ENCODE measurements around the gene YDJC.

YDJC gene

DNA sequence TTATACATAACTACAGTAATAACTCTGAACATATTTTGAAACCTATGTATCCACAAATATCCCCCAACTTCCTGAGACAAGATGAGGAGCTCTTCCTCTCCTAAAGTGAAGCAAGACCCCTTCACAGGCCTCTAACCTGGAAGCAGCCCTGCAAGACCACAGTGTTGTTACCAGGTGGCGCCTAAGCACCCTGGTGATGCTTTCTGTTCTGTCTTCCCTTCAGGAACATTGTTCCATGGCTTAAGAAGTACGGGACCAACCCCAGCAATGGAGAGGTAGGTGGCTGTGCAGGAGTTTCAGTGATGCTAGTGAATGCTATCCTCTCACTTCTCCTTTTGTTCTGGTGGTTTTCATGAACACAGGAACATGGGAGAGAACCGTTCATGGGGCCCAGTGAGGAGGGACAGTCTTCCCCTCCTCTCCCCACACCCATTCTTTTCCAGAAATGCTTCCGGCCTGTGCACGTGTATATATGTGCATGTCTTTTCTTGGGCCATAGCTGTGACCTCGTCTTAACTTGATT is 42.3 kb upstream of the YDJC start:
- in situ Hi-C loops (cut with HindIII; ENCODE audit: low sequenced_read_pairs) = no loop called here
- no peak for DNase-seq (ENCODE audit: low read depth, low spot score)
- H3K4me3 ChIP-seq (ENCODE audit: low read depth, low read length) = no peak overlapping the region
- TF ChIP-seq, protein P1, sequence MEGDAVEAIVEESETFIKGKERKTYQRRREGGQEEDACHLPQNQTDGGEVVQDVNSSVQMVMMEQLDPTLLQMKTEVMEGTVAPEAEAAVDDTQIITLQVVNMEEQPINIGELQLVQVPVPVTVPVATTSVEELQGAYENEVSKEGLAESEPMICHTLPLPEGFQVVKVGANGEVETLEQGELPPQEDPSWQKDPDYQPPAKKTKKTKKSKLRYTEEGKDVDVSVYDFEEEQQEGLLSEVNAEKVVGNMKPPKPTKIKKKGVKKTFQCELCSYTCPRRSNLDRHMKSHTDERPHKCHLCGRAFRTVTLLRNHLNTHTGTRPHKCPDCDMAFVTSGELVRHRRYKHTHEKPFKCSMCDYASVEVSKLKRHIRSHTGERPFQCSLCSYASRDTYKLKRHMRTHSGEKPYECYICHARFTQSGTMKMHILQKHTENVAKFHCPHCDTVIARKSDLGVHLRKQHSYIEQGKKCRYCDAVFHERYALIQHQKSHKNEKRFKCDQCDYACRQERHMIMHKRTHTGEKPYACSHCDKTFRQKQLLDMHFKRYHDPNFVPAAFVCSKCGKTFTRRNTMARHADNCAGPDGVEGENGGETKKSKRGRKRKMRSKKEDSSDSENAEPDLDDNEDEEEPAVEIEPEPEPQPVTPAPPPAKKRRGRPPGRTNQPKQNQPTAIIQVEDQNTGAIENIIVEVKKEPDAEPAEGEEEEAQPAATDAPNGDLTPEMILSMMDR (IDR thresholded peaks at IDR 0.05; ENCODE audit: low read depth, low read length) = no peak

DNA sequence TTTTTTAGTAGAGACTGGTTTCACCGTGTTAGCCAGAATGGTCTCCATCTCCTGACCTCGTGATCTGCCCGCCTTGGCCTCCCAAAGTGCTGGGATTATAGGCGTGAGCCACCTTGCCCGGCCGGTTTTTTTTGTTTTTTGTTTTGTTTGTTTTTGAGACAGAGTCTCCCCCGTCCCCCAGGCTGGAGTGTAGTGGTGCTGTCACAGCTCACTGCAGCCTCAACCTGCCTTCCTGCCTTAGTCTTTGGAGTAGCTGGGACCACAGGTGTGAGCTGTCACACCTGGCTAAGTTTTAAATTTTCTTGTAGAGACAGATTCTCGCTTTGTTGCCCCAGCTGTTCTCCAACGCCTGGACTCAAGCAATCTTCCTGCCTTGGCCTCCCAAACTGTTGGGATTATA is 39.2 kb upstream of the YDJC start:
- DNase-seq (ENCODE audit: low read depth, low spot score) = no peak
- in situ Hi-C loops (cut with HindIII; ENCODE audit: low sequenced_read_pairs) = no loop called here
- no peak overlapping the region for H3K4me3 ChIP-seq (ENCODE audit: low read depth, low read length)
- TF ChIP-seq, protein P1 (IDR thresholded peaks at IDR 0.05; ENCODE audit: low read depth, low read length) = no peak

DNA sequence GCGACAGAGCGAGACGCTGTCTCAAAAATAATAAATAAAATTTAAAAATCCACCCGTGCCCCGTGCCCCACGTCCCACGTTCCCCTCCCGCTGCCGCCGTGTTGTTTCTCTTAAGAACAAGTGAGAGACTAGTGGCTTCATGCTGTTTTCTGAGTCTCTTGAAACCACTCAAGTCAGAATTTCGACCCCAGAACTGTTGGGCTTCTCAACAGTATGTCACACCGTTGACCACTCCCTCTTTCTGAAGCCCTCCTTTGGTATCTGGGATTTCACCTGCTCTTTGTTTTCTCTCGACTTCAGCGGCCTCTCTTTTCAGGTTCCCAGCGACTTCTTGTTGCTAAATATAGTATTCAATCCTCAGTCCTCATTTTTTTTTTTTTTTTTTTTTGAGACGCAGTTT is 37.0 kb upstream of the YDJC start:
- TF ChIP-seq, protein P1 (IDR thresholded peaks at IDR 0.05; ENCODE audit: low read depth, low read length) = no peak
- peak overlapping the region; percentile 93 for H3K4me3 ChIP-seq (ENCODE audit: low read depth, low read length)
- in situ Hi-C loops (cut with HindIII; ENCODE audit: low sequenced_read_pairs) = no loop called here
- DNase-seq (ENCODE audit: low read depth, low spot score) = no peak

DNA sequence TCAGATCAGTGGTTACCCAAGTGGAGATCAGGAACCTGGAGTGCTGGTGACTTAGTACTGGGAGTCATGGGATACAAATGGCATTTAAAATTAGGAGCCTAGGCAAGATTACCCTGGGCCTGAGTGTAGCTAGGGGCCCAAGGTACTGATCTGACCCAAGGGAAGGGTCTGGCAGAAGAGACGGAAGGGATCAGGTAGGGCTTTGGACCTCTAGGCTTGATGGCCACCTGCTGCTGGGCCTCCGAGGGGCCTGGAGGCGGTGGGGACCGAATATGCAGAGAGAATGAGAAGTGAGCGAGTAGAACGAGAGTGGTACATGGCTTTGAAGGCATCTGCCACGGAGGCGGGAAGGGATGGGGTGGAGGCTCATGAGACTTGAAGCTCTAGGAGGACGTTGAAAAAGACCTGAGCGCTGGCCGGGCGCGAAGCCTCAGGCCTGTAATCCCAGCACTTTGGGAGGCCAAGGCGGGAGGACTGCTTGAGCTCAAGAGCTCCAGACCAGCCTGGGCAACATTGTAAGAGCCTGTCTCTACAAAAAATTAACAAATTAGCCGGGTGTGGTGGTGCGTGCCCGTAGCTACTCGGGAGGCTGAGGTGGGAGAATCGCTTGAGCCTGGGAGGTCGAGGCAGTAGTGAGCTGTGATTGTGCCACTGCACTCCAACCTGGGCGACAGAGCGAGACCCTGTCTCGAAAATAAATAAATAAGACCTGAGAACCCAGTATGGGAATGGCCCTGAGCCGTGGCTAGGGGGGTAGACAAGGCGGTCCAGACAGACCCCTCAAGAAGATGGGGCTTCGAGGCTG is 35.4 kb upstream of the YDJC start:
- TF ChIP-seq, protein P1 (IDR thresholded peaks at IDR 0.05; ENCODE audit: low read depth, low read length) = no peak
- H3K4me3 ChIP-seq (ENCODE audit: low read depth, low read length) = peak overlapping the region; percentile 93
- in situ Hi-C loops (cut with HindIII; ENCODE audit: low sequenced_read_pairs) = no loop called here

DNA sequence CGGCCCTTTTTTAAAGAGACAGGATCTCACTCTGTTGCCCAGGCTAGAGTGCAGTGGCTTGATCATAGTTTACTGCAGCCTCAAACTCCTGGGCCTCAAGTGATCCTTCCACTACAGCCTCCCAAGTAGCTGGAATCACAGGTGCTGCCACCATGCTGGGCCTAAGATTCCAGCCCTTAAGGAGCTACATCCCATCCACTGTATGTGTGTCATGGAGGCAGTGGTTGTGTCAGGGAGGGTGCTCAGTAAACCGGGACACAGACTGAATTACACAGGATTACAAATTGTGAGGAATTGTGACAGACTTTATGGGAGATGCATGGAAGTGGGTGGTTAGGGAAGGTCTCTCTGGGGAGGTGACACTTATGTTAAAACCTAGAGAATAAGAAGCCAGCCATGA is 33.9 kb upstream of the YDJC start:
- in situ Hi-C loops (cut with HindIII; ENCODE audit: low sequenced_read_pairs) = no loop called here
- DNase-seq (ENCODE audit: low read depth, low spot score) = no peak

More for the DNA sequence above, 35.4 kb upstream of the YDJC start:
- no peak for DNase-seq (ENCODE audit: low read depth, low spot score)

DNA sequence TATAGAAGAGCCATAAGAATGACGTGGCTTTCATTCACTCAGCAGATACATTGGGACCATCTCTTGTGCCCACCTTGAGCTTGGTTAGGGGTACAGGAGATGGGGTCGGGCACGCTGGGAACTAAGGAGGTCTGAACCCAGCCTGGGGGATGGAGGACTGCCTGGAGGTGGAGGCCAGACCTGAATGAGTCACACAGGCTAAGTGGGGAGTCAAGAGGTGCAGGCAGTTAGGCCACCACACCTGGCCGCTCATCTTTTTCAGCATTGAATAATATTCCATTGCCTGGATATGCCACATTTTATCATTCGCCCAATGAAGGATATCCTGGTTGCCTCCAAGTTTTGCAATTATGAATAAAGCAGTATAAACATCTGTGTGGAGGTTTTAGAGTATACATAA is 32.2 kb upstream of the YDJC start:
- DNase-seq (ENCODE audit: low read depth, low spot score) = no peak
- in situ Hi-C loops (cut with HindIII; ENCODE audit: low sequenced_read_pairs) = no loop called here
- TF ChIP-seq, protein P1 (IDR thresholded peaks at IDR 0.05; ENCODE audit: low read depth, low read length) = no peak
- no peak overlapping the region for H3K4me3 ChIP-seq (ENCODE audit: low read depth, low read length)

More for the DNA sequence above, 33.9 kb upstream of the YDJC start:
- no peak overlapping the region for H3K4me3 ChIP-seq (ENCODE audit: low read depth, low read length)
- TF ChIP-seq, protein P1 (IDR thresholded peaks at IDR 0.05; ENCODE audit: low read depth, low read length) = no peak

Measured in astrocyte of the spinal cord (primary cell).